GM03348 (cell line): ENCODE data around the gene PDZRN3.

Source experiments
- DNase-seq: peaks from one replicate; pipeline ENCODE4 v3.0.0; 2012; ENCODE audit warnings: low spot score

The PDZRN3 gene

DNA sequence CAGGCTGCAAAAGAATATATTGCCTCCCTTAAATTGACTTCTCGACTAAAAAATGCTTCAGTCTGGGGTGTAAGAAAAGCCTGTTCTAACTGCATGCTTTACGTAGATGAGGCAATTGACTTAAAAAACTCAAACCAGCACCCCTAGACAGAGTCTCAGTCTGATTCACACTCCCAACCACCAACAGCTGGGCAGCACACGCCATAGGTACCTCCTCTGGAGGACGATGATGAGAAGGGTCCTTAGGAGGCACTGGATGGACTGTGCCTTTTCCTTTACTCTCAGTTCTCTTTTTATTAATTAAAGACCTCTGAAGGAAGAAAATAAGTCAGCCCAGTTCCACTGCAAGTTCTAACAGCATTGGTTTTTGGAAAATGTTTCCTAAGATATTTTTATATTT lies 175.0 kb downstream of the PDZRN3 start:
- no peak for DNase-seq

- no peak for DNase-seq
These were observed 175.9 kb downstream of the PDZRN3 start for GRCh38 chr3:73448761-73449301.

- peak; percentile 40 for DNase-seq
These were observed 176.7 kb downstream of the PDZRN3 start for GRCh38 chr3:73448041-73448440.

- no peak for DNase-seq
These were observed 177.6 kb downstream of the PDZRN3 start for GRCh38 chr3:73447111-73447510.

DNA sequence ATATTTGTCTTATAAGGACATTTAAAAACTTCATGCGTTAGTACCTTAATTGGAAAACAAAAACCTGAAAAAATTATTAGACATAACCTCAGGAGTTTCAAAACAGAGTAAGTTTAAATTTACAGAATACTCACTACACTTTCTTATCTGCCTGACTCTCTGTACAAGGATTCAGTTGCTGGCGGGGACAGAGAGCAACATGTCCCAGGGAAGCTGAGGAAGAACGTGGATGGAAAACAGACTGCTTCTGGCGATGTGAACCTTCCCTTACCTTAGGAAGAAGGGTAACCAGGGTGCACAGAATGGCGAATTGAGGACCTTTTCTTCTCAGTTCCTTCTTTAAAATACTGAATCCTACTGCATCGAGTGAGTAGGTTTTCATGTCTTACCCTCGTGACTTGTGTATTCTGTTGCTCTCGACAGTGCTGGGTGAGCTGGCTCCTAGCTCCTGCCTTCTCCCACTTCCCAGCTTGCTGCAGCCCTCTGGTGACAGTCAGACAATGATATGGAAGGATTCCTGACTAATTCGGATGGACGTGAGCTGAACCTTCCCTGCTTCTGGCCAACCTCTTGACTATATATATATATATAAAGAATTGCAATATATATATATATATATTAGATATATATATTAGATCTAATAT lies 178.2 kb downstream of the PDZRN3 start:
- DNase-seq, result no peak

DNA sequence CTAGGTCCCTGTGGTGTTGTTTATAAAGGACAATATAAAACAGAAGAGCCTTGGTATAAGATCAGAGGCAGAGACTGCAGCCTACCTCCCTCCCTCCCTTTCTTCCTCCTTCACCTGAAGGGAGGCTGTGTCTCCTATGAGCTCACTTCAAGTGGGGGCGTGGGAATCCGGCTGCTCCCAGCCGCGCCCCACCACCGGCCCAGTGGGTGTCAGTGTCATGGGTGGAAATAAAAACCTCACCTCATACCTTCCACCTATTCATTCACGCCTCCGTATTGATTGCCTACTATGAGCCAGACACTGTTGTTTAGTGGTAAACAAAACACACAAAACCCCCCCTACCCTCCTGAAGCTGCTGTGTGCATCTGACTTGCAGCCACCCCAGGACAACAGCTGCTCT lies 181.9 kb downstream of the PDZRN3 start:
- DNase-seq, result no peak

GRCh38 chr3:73442152-73442551 lies 182.6 kb downstream of the PDZRN3 start:
- DNase-seq, result no peak

- DNase-seq, result no peak
These were observed 186.9 kb downstream of the PDZRN3 start for GRCh38 chr3:73437828-73438227.

DNA sequence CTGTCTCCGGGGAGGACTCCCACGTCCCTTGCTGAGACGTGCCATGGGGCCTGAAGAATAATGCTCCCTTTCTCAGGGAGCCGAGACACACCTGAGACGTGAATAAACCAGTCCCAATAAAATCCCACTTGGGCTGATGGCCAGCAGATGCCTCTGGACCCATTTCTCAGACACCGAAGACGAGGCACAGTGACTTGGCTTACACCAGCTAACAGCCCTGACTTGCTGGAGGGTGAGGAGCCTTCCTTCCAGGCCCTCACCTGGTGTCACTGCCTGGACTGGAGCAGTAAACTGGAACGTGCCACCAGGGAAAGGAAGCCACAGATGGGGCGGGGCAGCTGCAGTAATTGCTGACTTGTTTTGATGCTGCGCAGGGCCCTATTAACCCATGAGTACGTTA lies 189.7 kb downstream of the PDZRN3 start:
- DNase-seq, result no peak

- no peak for DNase-seq
These were observed 191.1 kb downstream of the PDZRN3 start for GRCh38 chr3:73433687-73434086.

GRCh38 chr3:73433079-73433478 lies 191.7 kb downstream of the PDZRN3 start:
- DNase-seq, result no peak

DNA sequence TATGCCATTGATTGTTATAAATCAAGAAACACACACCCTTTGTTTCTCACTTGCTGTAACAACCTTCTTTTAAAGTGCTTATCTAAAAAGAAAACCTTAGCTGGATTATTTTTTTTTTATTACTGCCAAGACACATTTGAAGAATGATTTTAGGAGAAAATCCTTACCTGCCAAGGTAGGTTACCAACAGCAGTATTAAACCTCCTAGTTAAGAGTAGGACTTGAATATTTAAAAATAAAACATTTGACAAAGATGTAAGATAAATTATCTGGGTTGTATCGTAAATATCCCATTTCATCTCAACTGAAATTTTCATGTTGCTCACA lies 192.1 kb downstream of the PDZRN3 start:
- no peak for DNase-seq

DNA sequence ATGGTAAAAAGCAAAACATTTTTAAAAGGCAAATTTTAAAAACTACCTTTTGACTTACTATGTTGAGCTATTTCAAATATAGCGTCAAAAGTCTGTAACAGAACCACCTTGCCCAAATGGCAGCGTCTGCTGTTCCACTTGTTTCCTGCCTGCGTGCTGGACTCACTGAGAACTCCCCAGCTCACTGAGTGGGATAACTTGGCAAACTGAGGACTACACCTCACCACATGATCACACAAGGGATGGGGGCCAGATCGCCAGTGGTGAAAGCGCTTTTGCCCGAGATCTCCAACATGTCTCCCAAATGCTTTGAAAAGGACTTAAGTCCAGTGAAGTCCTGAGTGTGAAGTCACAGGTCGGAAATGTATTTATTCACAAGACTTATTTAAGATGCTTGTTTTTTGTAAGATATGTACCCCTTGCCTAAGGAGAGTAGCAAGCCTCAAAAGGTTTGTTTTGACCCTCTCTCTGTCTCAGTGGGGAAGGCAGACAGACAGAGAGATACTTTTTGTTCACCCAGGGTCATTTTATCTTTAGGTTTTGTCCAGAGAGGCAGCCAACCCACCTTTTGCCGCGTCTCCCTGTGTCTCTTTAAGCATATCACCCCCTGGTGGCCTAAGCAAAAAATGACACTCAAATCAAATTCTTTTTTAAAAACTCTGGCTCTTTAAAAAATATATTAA lies 192.6 kb downstream of the PDZRN3 start:
- DNase-seq, result peak; percentile 72

DNA sequence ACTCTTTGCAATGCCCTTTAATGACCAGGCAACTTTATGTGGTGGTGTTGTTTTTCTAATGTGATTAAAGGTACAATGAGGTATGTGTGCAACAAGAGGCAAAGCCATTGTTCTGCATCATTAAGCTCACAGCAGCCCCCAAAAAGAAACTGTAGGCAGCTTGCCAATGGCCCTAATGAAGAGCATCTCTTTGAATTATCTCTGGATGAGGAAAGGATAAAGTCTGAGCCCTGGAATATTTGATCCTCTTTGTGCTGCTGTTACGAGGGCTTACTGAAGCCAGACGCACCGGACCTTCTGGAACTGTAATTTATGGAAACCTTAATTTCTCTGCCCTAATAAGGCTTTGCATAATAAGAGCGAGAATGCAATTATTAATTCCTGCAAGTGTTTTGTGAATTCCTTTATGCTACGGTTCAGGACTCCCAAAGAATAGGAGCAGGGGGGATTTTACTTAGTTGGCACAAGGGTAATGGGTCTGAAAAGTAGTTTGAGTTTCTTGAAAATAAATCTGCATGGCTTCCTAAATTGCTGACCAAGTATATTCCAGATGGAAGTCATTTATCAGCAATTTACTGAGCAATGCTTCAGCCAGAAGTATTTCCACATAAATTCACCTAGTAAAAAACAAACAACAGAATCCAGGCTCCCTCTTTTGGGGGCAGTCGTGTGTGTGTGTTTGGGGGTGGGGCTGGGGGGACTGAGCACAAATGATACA lies 193.4 kb downstream of the PDZRN3 start:
- no peak for DNase-seq

GRCh38 chr3:73427048-73427706 lies 197.6 kb downstream of the PDZRN3 start:
- DNase-seq, result no peak

DNA sequence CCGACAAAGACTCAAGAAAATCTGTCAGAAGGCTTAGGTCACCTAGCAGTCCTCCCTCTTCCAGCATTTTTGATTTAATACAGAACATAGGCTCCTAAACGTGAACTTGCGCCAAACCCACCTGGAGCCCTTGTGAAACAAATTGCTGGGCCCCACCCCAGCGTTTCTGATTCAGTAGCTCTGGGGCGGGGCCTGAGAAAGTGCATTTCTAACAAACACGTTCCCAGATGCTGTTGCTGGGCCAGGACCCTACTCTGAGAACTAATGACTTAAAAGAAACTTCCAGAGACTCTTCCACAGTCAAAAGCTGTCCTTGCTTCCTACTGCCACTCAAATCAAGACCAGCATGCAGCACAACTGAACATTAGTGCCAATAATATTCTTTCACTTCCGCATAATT lies 198.1 kb downstream of the PDZRN3 start:
- no peak for DNase-seq

- no peak for DNase-seq
These were observed 201.6 kb downstream of the PDZRN3 start for GRCh38 chr3:73423116-73423515.

- DNase-seq, result no peak
These were observed 202.2 kb downstream of the PDZRN3 start for GRCh38 chr3:73422571-73422970.

DNA sequence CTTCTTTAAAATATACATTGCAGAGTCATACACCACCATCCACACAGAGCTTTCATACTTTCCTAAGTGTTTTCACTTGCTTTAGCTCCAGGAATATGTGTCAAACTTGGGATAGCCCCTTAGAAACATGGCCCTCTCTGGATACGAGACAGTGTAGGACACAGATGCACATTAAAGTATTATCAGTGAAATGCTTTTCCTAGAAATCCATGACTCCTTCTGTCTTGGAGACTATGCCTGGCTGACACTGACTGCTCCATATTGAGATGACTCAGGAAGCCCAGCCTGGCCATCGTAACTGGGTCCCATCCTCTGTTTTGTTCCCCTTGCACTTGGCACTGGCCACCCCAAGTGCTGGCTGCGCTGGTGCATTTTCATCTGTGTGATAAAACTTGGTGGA lies 204.8 kb downstream of the PDZRN3 start:
- DNase-seq, result no peak

GRCh38 chr3:73419179-73419803 lies 205.4 kb downstream of the PDZRN3 start:
- DNase-seq, result peak; percentile 66

GRCh38 chr3:73418681-73419080 lies 206.1 kb downstream of the PDZRN3 start:
- DNase-seq, result no peak

- no peak for DNase-seq
These were observed 209.6 kb downstream of the PDZRN3 start for GRCh38 chr3:73415118-73415517.
